GM23338 (cell line): Measurements from ENCODE around the gene SKOR1. TPM values are rescaled to one million over a fixed set of nuclear protein-coding genes. Genes with fewer than 3 reads are reported as not detected.

Experiments used
- ATAC-seq: fragments of 200-7000 bp; cut with Tn5 transposase; 3 replicates; pipeline ENCODE4 v1.9.1; 2020
- DNase-seq: peaks from one replicate; pipeline ENCODE4 v3.0.0-alpha.2; 2015; ENCODE audit warnings: low spot score
- H2AFZ ChIP-seq: fragments of 200-600 bp; sonication (generic); 2 replicates; pipeline ENCODE4 v1.8.0; 2016; ENCODE audit warnings: antibody characterized with exemption, mild to moderate bottlenecking, moderate library complexity
- H3F3A ChIP-seq: fragments of 200-600 bp; sonication (generic); replicated peaks from 2 replicates; pipeline ENCODE4 v1.8.0; 2017; ENCODE audit warnings: antibody characterized with exemption, mixed run types, low read depth
- H3K27ac ChIP-seq: fragments of 200-600 bp; sonication (generic); 2 replicates; pipeline ENCODE4 v1.6.1; 2016; ENCODE audit warnings: low read depth
- H3K27me3 ChIP-seq: fragments of 200-600 bp; sonication (generic); 2 replicates; pipeline ENCODE4 v1.8.0; 2016; ENCODE audit warnings: mild to moderate bottlenecking, mixed run types, moderate library complexity; ENCODE audit not compliant: insufficient read depth
- H3K36me3 ChIP-seq: fragments of 200-600 bp; sonication (generic); 2 replicates; pipeline ENCODE4 v1.8.0; 2016; ENCODE audit warnings: mild to moderate bottlenecking; ENCODE audit not compliant: insufficient read depth
- H3K4me1 ChIP-seq: fragments of 200-600 bp; sonication (generic); 2 replicates; pipeline ENCODE4 v1.8.0; 2016; ENCODE audit warnings: mild to moderate bottlenecking, moderate library complexity; ENCODE audit not compliant: insufficient read depth
- H3K4me2 ChIP-seq: fragments of 200-600 bp; sonication (generic); 2 replicates; pipeline ENCODE4 v1.7.1; 2017; ENCODE audit warnings: mixed run types
- H3K4me3 ChIP-seq: fragments of 200-600 bp; sonication (generic); 2 replicates; pipeline ENCODE4 v1.6.1; 2016; ENCODE audit warnings: mixed run types
- H3K79me2 ChIP-seq: fragments of 200-600 bp; sonication (generic); replicated peaks from 2 replicates; pipeline ENCODE4 v1.8.0; 2017; ENCODE audit warnings: mild to moderate bottlenecking; ENCODE audit not compliant: insufficient read depth
- H3K9me2 ChIP-seq: fragments of 200-600 bp; sonication (generic); 2 replicates; pipeline ENCODE4 v1.8.0; 2017; ENCODE audit not compliant: insufficient read depth
- H4K20me1 ChIP-seq: fragments of 200-600 bp; sonication (generic); replicated peaks from 2 replicates; pipeline ENCODE4 v1.8.0; 2017; ENCODE audit warnings: mild to moderate bottlenecking; ENCODE audit not compliant: insufficient read depth
- H3K27ac Mint-ChIP-seq: 2 replicates; pipeline ENCODE4 v1.8.0; 2020; ENCODE audit warnings: inconsistent platforms, mild to moderate bottlenecking, moderate library complexity, mixed read lengths
- H3K27me3 Mint-ChIP-seq: 3 replicates; pipeline ENCODE4 v1.8.0; 2022; ENCODE audit warnings: low read depth, mild to moderate bottlenecking, moderate library complexity, mixed read lengths, inconsistent platforms; ENCODE audit not compliant: insufficient read depth, poor library complexity
- H3K36me3 Mint-ChIP-seq: 3 replicates; pipeline ENCODE4 v1.8.0; 2021; ENCODE audit warnings: low read depth, mild to moderate bottlenecking, inconsistent platforms, moderate library complexity, mixed read lengths
- H3K4me1 Mint-ChIP-seq: 3 replicates; pipeline ENCODE4 v1.8.0; 2020; ENCODE audit warnings: mild to moderate bottlenecking, inconsistent platforms, mixed read lengths
- H3K4me3 Mint-ChIP-seq: 3 replicates; pipeline ENCODE4 v1.8.0; 2021; ENCODE audit warnings: moderate library complexity, mild to moderate bottlenecking, inconsistent platforms, mixed read lengths
- H3K9me3 Mint-ChIP-seq: 3 replicates; pipeline ENCODE4 v1.8.0; 2020; ENCODE audit warnings: moderate library complexity, mild to moderate bottlenecking, inconsistent platforms, mixed read lengths
- CREB1 ChIP-seq: fragments of 250-450 bp; sonication (Bioruptor Pico); IDR thresholded peaks from 2 replicates; pipeline ENCODE4 v1.5.0; 2020; ENCODE audit warnings: low read depth, mild to moderate bottlenecking, moderate library complexity
- EZH2 ChIP-seq: fragments of 200-600 bp; sonication (generic); IDR thresholded peaks from one replicate; pipeline ENCODE4 v1.8.0; 2017; ENCODE audit warnings: antibody characterized with exemption, mild to moderate bottlenecking, low read depth; ENCODE audit not compliant: unreplicated experiment
- EZH2phosphoT487 ChIP-seq: fragments of 200-600 bp; sonication (generic); IDR thresholded peaks from one replicate; pipeline ENCODE4 v1.8.1; 2018; ENCODE audit warnings: antibody characterized with exemption; ENCODE audit not compliant: unreplicated experiment
- NANOG ChIP-seq: IDR thresholded peaks from 2 replicates; pipeline ENCODE4 v1.6.1; 2016; ENCODE audit warnings: antibody characterized with exemption, borderline replicate concordance
- POLR2AphosphoS5 ChIP-seq: IDR thresholded peaks from 2 replicates; pipeline ENCODE4 v1.6.1; 2016; ENCODE audit warnings: antibody characterized with exemption, low read depth
- STAT1 ChIP-seq: IDR thresholded peaks from one replicate; pipeline ENCODE4 v1.6.1; 2016; ENCODE audit warnings: antibody characterized with exemption; ENCODE audit not compliant: unreplicated experiment
- ZNF114 ChIP-seq: fragments of 250-450 bp; sonication (Bioruptor Pico); IDR thresholded peaks from 2 replicates; pipeline ENCODE4 v1.5.0; 2020; ENCODE audit warnings: mild to moderate bottlenecking, moderate library complexity
- ZNF331 ChIP-seq: fragments of 250-450 bp; sonication (Bioruptor Pico); IDR thresholded peaks from 2 replicates; pipeline ENCODE4 v1.5.0; 2020; ENCODE audit warnings: low read depth, mild to moderate bottlenecking, moderate library complexity
- ZNF462 ChIP-seq: fragments of 250-450 bp; sonication (Bioruptor Pico); IDR thresholded peaks from 2 replicates; pipeline ENCODE4 v1.5.0; 2020; ENCODE audit warnings: mild to moderate bottlenecking, moderate library complexity
- polyA plus RNA-seq: library from polyadenylated mRNA; unstranded; fragments of >200 nt; fragmentation: Nextera tagmentation; extraction: Ambion mirVana; gene quantifications from 2 replicates; pipeline ENCODE4 v1.2.1, GENCODE V29; 2016
- total RNA-seq: library from RNA; depleted of rRNA; stranded (reverse); fragments of >200 nt; shearing (Covaris generic); gene quantifications from 2 replicates; pipeline ENCODE4 v1.2.3, GENCODE V29; 2014
- TF ChIP-seq, protein P1 (sequence below): IDR thresholded peaks from 2 replicates; pipeline ENCODE4 v1.6.1; 2016; ENCODE audit warnings: antibody characterized with exemption
- TF ChIP-seq, protein P2 (sequence below), 2 experiments: fragments of 200-600 bp in 1 of 2; sonication (generic) in 1 of 2; conservative IDR thresholded peaks; 2 replicates each; pipeline versions ENCODE4 v1.5.1 to v1.6.1; 2016 to 2017; ENCODE audit warnings: antibody characterized with exemption in 2 of 2, low read depth in 2 of 2, mild to moderate bottlenecking in 2 of 2, moderate library complexity in 1 of 2

SKOR1 gene
- total and polyA plus RNA-seq, 2 experiments from 2014 or later, result 0.17 TPM; not detected in 1

- TF ChIP-seq ZNF462 (CRISPR knock-in tag) (no peak), POLR2AphosphoS5 (no peak), ZNF331 (CRISPR knock-in tag) (no peak), NANOG (no peak), EZH2 (no peak)
These were observed 57.4 kb downstream of the SKOR1 start (continued) for GRCh38 chr15:67882487-67883233.

DNA sequence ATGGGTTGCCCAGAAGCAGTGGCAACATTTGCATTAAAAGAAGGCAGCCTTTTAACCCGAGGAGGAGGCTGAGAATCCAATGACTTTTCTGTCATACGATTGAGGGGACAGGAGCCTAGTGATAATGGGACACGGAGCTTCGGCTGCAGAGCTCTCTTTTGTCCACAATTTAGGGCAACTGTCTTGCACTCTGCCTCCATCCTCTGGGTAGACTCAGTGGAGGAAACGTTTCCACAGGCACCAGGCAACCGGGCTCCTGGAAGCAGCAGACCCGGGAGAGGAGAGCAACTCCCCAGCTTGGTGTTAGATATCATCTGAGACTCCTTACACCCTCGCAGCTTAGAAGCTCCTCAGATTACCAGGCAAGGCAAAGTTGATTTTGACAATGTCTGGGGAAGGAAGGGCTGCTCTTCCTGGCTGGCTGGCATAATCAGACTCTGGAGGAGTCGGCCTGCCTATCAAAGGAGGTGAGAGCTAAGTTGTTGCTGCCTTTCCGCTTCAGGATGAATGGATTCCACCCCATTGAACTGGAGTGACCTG is 58.0 kb downstream of the SKOR1 start:
- no peaks in the 10 kb centered on the region for H3K36me3 Mint-ChIP-seq
- Histone ChIP-seq H3K79me2 (no peaks in the 10 kb centered on the region), H3K27me3 (peaks cover 9% of the 10 kb centered on the region), H3K4me1 (peaks cover 23% of the 10 kb centered on the region), H4K20me1 (no peaks in the 10 kb centered on the region), H3K36me3 (no peaks in the 10 kb centered on the region), H3K27ac (no peak overlapping the region), H2AFZ (no peak overlapping the region), H3K9me2 (no peaks in the 10 kb centered on the region), H3K4me2 (no peak overlapping the region), H3K4me3 (no peak overlapping the region), H3F3A (no peaks in the 10 kb centered on the region)
- no peaks in the 10 kb centered on the region for H3K9me3 Mint-ChIP-seq
- peaks cover 3% of the 10 kb centered on the region for H3K27me3 Mint-ChIP-seq
- no peak overlapping the region for H3K4me3 Mint-ChIP-seq
- DNase-seq, result no peak
- H3K4me1 Mint-ChIP-seq, result peaks cover 20% of the 10 kb centered on the region
- ATAC-seq, result no peak; the same call in 2 of the 3 replicates
- no peak overlapping the region for H3K27ac Mint-ChIP-seq
- TF ChIP-seq ZNF114 (no peak), STAT1 (no peak), EZH2 (no peak), CREB1 (CRISPR knock-in tag) (no peak), EZH2phosphoT487 (no peak)
- TF ChIP-seq, protein P1, sequence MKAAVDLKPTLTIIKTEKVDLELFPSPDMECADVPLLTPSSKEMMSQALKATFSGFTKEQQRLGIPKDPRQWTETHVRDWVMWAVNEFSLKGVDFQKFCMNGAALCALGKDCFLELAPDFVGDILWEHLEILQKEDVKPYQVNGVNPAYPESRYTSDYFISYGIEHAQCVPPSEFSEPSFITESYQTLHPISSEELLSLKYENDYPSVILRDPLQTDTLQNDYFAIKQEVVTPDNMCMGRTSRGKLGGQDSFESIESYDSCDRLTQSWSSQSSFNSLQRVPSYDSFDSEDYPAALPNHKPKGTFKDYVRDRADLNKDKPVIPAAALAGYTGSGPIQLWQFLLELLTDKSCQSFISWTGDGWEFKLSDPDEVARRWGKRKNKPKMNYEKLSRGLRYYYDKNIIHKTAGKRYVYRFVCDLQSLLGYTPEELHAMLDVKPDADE, result no peak
- TF ChIP-seq, protein P2, sequence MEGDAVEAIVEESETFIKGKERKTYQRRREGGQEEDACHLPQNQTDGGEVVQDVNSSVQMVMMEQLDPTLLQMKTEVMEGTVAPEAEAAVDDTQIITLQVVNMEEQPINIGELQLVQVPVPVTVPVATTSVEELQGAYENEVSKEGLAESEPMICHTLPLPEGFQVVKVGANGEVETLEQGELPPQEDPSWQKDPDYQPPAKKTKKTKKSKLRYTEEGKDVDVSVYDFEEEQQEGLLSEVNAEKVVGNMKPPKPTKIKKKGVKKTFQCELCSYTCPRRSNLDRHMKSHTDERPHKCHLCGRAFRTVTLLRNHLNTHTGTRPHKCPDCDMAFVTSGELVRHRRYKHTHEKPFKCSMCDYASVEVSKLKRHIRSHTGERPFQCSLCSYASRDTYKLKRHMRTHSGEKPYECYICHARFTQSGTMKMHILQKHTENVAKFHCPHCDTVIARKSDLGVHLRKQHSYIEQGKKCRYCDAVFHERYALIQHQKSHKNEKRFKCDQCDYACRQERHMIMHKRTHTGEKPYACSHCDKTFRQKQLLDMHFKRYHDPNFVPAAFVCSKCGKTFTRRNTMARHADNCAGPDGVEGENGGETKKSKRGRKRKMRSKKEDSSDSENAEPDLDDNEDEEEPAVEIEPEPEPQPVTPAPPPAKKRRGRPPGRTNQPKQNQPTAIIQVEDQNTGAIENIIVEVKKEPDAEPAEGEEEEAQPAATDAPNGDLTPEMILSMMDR (conservative IDR thresholded peaks at IDR 0.05; ENCODE audit: low read depth in 2 of 2), result no peak
